HCT116 (cell line): ENCODE data around the gene MIER2. TPM values are rescaled to one million over a fixed set of nuclear protein-coding genes. Genes with fewer than 3 reads are reported as not detected.

ENCODE experiments used
- ATAC-seq: fragments of 200-7000 bp; cut with Tn5 transposase; 2 replicates; pipeline ENCODE4 v1.9.1; 2020; ENCODE audit warnings: mild to moderate bottlenecking, moderate library complexity
- BruUV-seq: library from RNA; stranded (reverse); fragments of 400-500 nt; replicated peaks from 2 replicates; lab custom pipeline; 2021; lab: Mats Ljungman, UMichigan
- CTCF ChIA-PET: fragments of 300-600 bp; sonication (Branson Sonifier 250); formaldehyde crosslinking; loops from one replicate; lab custom pipeline; 2021; ENCODE audit warnings: antibody characterized with exemption; lab: Charles Lee
- POLR2A ChIA-PET: fragments of 300-600, 350-600 bp; sonication (Branson Sonifier 250); formaldehyde crosslinking; loops from one replicate; lab custom pipeline; 2021; ENCODE audit warnings: antibody characterized with exemption; lab: Charles Lee
- RAD21 ChIA-PET, 2 experiments: fragments of 300-600 bp; sonication (Branson Sonifier 250); formaldehyde crosslinking; loops; one replicate each; lab custom pipeline; 2023; ENCODE audit warnings: low total read pairs in 2 of 2; ENCODE audit not compliant: uncharacterized antibody in 2 of 2, unreplicated experiment in 2 of 2, low non-redundant PET in 1 of 2; lab: Charles Lee
- DNase-seq: peaks from one replicate; pipeline ENCODE4 v3.0.0-alpha.2; 2010; ENCODE audit warnings: low read depth, low spot score
- H2AFZ ChIP-seq: fragments of 200-600 bp; shearing (Covaris generic), sonication (generic); 2 replicates; pipeline ENCODE4 v1.6.1; 2017; ENCODE audit warnings: low read depth, mixed run types, mixed read lengths, antibody characterized with exemption, low read length; ENCODE audit not compliant: poor library complexity, severe bottlenecking
- H3K27ac ChIP-seq: 2 replicates; pipeline ENCODE4 v1.5.1; 2012; ENCODE audit warnings: low read depth, low read length
- H3K27me3 ChIP-seq: fragments of 200-600 bp; sonication (generic); 2 replicates; pipeline ENCODE4 v1.6.1; 2016; ENCODE audit warnings: mixed run types, low read length, mixed read lengths; ENCODE audit not compliant: insufficient read depth
- H3K36me3 ChIP-seq, 2 experiments: fragments of 200-500 bp in 1 of 2; fragments of 200-600 bp in 1 of 2; sonication (Bioruptor generic) in 1 of 2; sonication (generic) in 1 of 2; 2 replicates each; pipeline versions ENCODE4 v1.5.1 to v1.6.1; 2014 to 2016; ENCODE audit warnings: low read length in 2 of 2, inconsistent platforms in 1 of 2, mixed read lengths in 1 of 2, mixed run types in 1 of 2; ENCODE audit not compliant: insufficient read depth in 2 of 2, control insufficient read depth in 1 of 2
- H3K4me1 ChIP-seq, 2 experiments: fragments of 200-600 bp in 1 of 2; sonication (generic) in 1 of 2; 2 replicates each; pipeline versions ENCODE4 v1.5.1 to v1.6.1; 2012 to 2017; ENCODE audit warnings: low read length in 2 of 2, inconsistent platforms in 1 of 2, mild to moderate bottlenecking in 1 of 2, mixed read lengths in 1 of 2, mixed run types in 1 of 2, moderate library complexity in 1 of 2; ENCODE audit not compliant: insufficient read depth in 2 of 2, control insufficient read depth in 1 of 2
- H3K4me2 ChIP-seq: fragments of 200-600 bp; sonication (generic); 2 replicates; pipeline ENCODE4 v1.6.1; 2017; ENCODE audit warnings: mixed run types, low read length, mixed read lengths
- H3K4me3 ChIP-seq, 2 experiments: fragments of 200-600 bp in 1 of 2; sonication (generic) in 1 of 2; replicated peaks in 1 of 2; 2 replicates each; pipeline ENCODE4 v1.5.1; 2011 to 2016; ENCODE audit warnings: low read length in 2 of 2, control low read depth in 1 of 2, low read depth in 1 of 2, mild to moderate bottlenecking in 1 of 2, mixed read lengths in 1 of 2, mixed run types in 1 of 2
- H3K79me2 ChIP-seq: fragments of 200-600 bp; sonication (generic); 2 replicates; pipeline ENCODE4 v1.6.1; 2017; ENCODE audit warnings: mild to moderate bottlenecking, mixed run types, low read length, moderate library complexity, mixed read lengths; ENCODE audit not compliant: insufficient read depth
- H3K9ac ChIP-seq: fragments of 200-600 bp; sonication (generic); 2 replicates; pipeline ENCODE4 v1.6.1; 2016; ENCODE audit warnings: low read length, mixed read lengths
- H3K9me2 ChIP-seq: fragments of 200-600 bp; sonication (generic), shearing (Covaris generic); 2 replicates; pipeline ENCODE4 v1.6.1; 2017; ENCODE audit warnings: mixed run types, mild to moderate bottlenecking, moderate library complexity; ENCODE audit not compliant: insufficient read depth
- H3K9me3 ChIP-seq, 2 experiments: fragments of 200-500 bp in 1 of 2; fragments of 200-600 bp in 1 of 2; sonication (Bioruptor generic) in 1 of 2; sonication (generic) in 1 of 2; 2 replicates each; pipeline ENCODE4 v1.6.1; 2014 to 2017; ENCODE audit warnings: low read length in 2 of 2, mixed read lengths in 2 of 2, inconsistent platforms in 1 of 2, low read depth in 1 of 2, mild to moderate bottlenecking in 1 of 2, mixed run types in 1 of 2, moderate library complexity in 1 of 2; ENCODE audit not compliant: control insufficient read depth in 1 of 2, insufficient read depth in 1 of 2
- H4K20me1 ChIP-seq: fragments of 200-600 bp; sonication (generic), shearing (Covaris generic); 2 replicates; pipeline ENCODE4 v1.6.1; 2017; ENCODE audit warnings: mixed run types, mild to moderate bottlenecking, moderate library complexity; ENCODE audit not compliant: insufficient read depth
- CBX3 ChIP-seq: IDR thresholded peaks from 2 replicates; pipeline ENCODE4 v1.6.1; 2012; ENCODE audit warnings: low read depth
- CEBPB ChIP-seq: IDR thresholded peaks from 2 replicates; pipeline ENCODE4 v1.6.1; 2012; ENCODE audit warnings: low read depth
- EGR1 ChIP-seq: IDR thresholded peaks from 2 replicates; pipeline ENCODE4 v1.6.1; 2012; ENCODE audit warnings: low read depth
- ELF1 ChIP-seq: IDR thresholded peaks from 2 replicates; pipeline ENCODE4 v1.6.1; 2012; ENCODE audit warnings: low read depth, borderline replicate concordance
- EZH2 ChIP-seq: fragments of 200-600 bp; sonication (generic); IDR thresholded peaks from 2 replicates; pipeline ENCODE4 v1.6.1; 2017; ENCODE audit warnings: antibody characterized with exemption, mixed run types
- FOSL1 ChIP-seq: IDR thresholded peaks from 2 replicates; pipeline ENCODE4 v1.6.1; 2012; ENCODE audit warnings: low read depth
- JUND ChIP-seq: IDR thresholded peaks from 2 replicates; pipeline ENCODE4 v1.6.1; 2012
- POLR2AphosphoS5 ChIP-seq: IDR thresholded peaks from 2 replicates; pipeline ENCODE4 v1.6.1; 2011; ENCODE audit warnings: mild to moderate bottlenecking, low read depth, low read length, moderate library complexity
- SP1 ChIP-seq: IDR thresholded peaks from 2 replicates; pipeline ENCODE4 v1.6.1; 2012; ENCODE audit warnings: low read depth
- SRF ChIP-seq: IDR thresholded peaks from 2 replicates; pipeline ENCODE4 v1.6.1; 2012; ENCODE audit warnings: low read depth
- YY1 ChIP-seq: IDR thresholded peaks from 2 replicates; pipeline ENCODE4 v1.6.1; 2011; ENCODE audit warnings: low read length, low read depth, moderate library complexity, mild to moderate bottlenecking; ENCODE audit not compliant: insufficient replicate concordance; ENCODE audit errors: extremely low read depth
- intact Hi-C: fragments of 100-400 bp; cut with micrococcal nuclease; formaldehyde crosslinking; loops from 2 replicates; pipeline ENCODE4 v1.10.0; 2022
- total RNA-seq: library from RNA; stranded (reverse); gene quantifications from one replicate; pipeline ENCODE4 v1.2.1, GENCODE V29; 2021; ENCODE audit not compliant: unreplicated experiment
- TF ChIP-seq, protein P1 (sequence below): IDR thresholded peaks from 2 replicates; pipeline ENCODE4 v1.6.1; 2012
- TF ChIP-seq, protein P2 (sequence below): IDR thresholded peaks from 2 replicates; pipeline ENCODE4 v1.6.1; 2012
- TF ChIP-seq, protein P3 (sequence below): IDR thresholded peaks from 2 replicates; pipeline ENCODE4 v1.6.1; 2012; ENCODE audit warnings: low read depth
- TF ChIP-seq, protein P4 (sequence below), 3 experiments: fragments of 200-600 bp in 1 of 3; sonication (generic) in 1 of 3; IDR thresholded peaks in 2 of 3; conservative IDR thresholded peaks in 1 of 3; 2 replicates each; pipeline ENCODE4 v1.5.1; 2012 to 2017; ENCODE audit warnings: low read depth in 2 of 3, low read length in 2 of 3, antibody characterized with exemption in 1 of 3, borderline replicate concordance in 1 of 3, control low read depth in 1 of 3, mild to moderate bottlenecking in 1 of 3, mixed read lengths in 1 of 3, mixed run types in 1 of 3, moderate library complexity in 1 of 3; ENCODE audit not compliant: insufficient read depth in 1 of 3

Gene MIER2
- total RNA-seq, 1 experiment from 2014 or later, result 41.5 TPM

DNA sequence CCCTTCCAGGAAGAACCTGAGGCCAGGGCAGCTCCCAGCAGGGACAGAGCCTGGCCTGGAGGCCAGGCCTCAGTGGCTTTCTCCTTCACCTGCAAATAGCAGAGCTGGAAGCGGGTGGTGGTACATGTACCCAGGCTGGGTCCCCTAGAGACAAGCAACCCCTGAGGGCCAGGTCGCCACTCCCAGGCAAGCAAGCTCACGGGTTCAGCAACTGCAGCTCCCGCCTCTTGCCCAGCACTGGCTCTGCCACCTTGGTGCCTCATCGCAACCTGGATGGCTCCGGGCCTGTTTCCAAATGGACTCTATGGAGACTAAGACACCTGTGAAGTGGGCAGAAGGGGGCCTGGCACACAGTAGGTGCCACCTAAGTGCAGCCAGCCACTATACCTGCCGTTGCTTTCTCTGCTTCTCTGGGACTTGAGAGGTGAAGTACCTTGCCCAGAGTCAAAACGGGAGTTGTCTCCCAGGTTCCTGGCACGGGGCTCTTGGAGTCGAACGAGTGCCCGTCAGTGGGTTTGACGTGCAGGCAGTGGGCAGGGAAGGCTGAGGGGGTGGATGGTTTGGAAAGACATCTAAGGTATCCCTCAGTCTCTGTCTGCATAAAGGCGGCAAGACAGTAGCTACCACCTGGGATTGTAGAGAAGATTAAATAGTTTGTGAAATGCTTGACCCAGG is 51.0 kb downstream of the MIER2 start (continued):
- no peak for TF ChIP-seq JUND
- no peak for TF ChIP-seq SRF
- TF ChIP-seq, protein P1, sequence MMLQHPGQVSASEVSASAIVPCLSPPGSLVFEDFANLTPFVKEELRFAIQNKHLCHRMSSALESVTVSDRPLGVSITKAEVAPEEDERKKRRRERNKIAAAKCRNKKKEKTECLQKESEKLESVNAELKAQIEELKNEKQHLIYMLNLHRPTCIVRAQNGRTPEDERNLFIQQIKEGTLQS, result no peak
- TF ChIP-seq POLR2AphosphoS5, result no peak
- TF ChIP-seq, protein P2, sequence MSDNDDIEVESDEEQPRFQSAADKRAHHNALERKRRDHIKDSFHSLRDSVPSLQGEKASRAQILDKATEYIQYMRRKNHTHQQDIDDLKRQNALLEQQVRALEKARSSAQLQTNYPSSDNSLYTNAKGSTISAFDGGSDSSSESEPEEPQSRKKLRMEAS, result no peak
- TF ChIP-seq, protein P3, sequence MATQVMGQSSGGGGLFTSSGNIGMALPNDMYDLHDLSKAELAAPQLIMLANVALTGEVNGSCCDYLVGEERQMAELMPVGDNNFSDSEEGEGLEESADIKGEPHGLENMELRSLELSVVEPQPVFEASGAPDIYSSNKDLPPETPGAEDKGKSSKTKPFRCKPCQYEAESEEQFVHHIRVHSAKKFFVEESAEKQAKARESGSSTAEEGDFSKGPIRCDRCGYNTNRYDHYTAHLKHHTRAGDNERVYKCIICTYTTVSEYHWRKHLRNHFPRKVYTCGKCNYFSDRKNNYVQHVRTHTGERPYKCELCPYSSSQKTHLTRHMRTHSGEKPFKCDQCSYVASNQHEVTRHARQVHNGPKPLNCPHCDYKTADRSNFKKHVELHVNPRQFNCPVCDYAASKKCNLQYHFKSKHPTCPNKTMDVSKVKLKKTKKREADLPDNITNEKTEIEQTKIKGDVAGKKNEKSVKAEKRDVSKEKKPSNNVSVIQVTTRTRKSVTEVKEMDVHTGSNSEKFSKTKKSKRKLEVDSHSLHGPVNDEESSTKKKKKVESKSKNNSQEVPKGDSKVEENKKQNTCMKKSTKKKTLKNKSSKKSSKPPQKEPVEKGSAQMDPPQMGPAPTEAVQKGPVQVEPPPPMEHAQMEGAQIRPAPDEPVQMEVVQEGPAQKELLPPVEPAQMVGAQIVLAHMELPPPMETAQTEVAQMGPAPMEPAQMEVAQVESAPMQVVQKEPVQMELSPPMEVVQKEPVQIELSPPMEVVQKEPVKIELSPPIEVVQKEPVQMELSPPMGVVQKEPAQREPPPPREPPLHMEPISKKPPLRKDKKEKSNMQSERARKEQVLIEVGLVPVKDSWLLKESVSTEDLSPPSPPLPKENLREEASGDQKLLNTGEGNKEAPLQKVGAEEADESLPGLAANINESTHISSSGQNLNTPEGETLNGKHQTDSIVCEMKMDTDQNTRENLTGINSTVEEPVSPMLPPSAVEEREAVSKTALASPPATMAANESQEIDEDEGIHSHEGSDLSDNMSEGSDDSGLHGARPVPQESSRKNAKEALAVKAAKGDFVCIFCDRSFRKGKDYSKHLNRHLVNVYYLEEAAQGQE, result no peak
- no peak for TF ChIP-seq FOSL1
- TF ChIP-seq CBX3, result no peak

DNA sequence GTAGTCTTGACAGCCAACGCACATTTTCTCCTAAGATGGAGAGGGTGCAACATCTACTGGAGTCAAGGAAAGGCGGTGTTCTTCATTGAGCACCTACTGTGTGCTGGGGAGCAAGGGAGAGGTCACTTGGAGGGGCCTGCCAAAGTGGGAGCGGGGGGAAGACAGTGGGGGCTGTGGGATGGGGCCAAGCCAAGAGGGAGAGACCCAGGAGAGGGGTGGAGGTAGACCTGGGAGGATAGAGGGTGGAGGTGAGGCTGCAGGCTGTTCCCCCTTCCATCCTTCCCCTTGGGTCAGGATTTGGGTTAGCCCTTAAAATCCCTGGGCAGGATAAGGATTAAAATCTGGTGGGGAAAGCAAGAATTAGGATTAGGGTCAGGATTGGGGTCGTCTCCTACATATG is 51.6 kb downstream of the MIER2 start:
- no peak for ATAC-seq
- ChIA-PET CTCF (no interaction called here), POLR2A (no interaction called here), RAD21 (no interaction called here)
- no peak for DNase-seq
- H3K36me3 ChIP-seq, result peaks cover 0 to 5% of the 10 kb centered on the region in 2 experiments; a peak in 1 of 4 replicates
- no peaks in the 10 kb centered on the region for H3K27me3 ChIP-seq
- peaks cover 12 to 28% of the 10 kb centered on the region in 2 experiments for H3K4me1 ChIP-seq
- no peak overlapping the region for H2AFZ ChIP-seq
- H4K20me1 ChIP-seq, result no peaks in the 10 kb centered on the region
- no peak overlapping the region for H3K27ac ChIP-seq
- H3K9me3 ChIP-seq, result no peaks in the 10 kb centered on the region
- no peaks in the 10 kb centered on the region for H3K9me2 ChIP-seq
- intact Hi-C loops, result no loop called here
- no peak overlapping the region for H3K4me3 ChIP-seq
- no peak overlapping the region for H3K9ac ChIP-seq
- peaks cover 28% of the 10 kb centered on the region for H3K79me2 ChIP-seq
- BruUV-seq, result no TSS peak
- no peak overlapping the region for H3K4me2 ChIP-seq
- TF ChIP-seq YY1 (no peak), SP1 (no peak), FOSL1 (no peak), POLR2AphosphoS5 (no peak), EGR1 (no peak), EZH2 (no peak), CEBPB (no peak), ELF1 (no peak)
- TF ChIP-seq, protein P3, result no peak
- TF ChIP-seq, protein P2, result no peak
- TF ChIP-seq, protein P4, sequence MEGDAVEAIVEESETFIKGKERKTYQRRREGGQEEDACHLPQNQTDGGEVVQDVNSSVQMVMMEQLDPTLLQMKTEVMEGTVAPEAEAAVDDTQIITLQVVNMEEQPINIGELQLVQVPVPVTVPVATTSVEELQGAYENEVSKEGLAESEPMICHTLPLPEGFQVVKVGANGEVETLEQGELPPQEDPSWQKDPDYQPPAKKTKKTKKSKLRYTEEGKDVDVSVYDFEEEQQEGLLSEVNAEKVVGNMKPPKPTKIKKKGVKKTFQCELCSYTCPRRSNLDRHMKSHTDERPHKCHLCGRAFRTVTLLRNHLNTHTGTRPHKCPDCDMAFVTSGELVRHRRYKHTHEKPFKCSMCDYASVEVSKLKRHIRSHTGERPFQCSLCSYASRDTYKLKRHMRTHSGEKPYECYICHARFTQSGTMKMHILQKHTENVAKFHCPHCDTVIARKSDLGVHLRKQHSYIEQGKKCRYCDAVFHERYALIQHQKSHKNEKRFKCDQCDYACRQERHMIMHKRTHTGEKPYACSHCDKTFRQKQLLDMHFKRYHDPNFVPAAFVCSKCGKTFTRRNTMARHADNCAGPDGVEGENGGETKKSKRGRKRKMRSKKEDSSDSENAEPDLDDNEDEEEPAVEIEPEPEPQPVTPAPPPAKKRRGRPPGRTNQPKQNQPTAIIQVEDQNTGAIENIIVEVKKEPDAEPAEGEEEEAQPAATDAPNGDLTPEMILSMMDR (IDR thresholded peaks at IDR 0.05 in 2 of 3, conservative IDR thresholded peaks at IDR 0.05 in 1 of 3; ENCODE audit: borderline replicate concordance in 1 of 3, insufficient read depth in 1 of 3, low read depth in 2 of 3, low read length in 2 of 3), result no peak
